ENCODE results near the gene C19orf67.
A peak's percentile ranks its signal among the peaks of the same experiment; 100 is the strongest.

Gene C19orf67

DNA sequence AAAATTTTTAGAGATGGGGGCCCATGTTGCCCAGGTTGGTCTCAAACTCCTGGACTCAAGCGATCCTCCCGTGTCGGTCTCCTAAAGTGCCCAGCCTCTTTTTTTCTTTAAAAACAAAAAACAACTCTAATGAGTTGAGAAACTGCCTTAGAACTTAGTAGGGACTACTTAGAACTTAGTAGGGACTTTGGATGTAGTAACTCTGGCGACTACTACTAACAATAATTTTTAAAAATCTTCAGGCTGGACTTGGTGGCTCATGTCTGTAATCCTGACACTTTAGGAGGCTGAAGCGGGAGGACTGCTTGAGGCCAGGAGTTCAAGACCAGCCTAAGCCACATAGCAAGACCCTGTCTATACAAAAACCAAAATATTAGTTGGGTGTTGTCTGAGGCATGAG is 515 bp upstream of the C19orf67 start:
- FAIRE-seq: no peak

GRCh38 chr19:14082675-14082960 is 3.0 kb downstream of the C19orf67 start:
- FAIRE-seq (no peak), DNase-seq (ENCODE audit: low spot score) (no peak)

More for the DNA sequence above, 515 bp upstream of the C19orf67 start:
- no peak for DNase-seq (ENCODE audit: low spot score)

DNA sequence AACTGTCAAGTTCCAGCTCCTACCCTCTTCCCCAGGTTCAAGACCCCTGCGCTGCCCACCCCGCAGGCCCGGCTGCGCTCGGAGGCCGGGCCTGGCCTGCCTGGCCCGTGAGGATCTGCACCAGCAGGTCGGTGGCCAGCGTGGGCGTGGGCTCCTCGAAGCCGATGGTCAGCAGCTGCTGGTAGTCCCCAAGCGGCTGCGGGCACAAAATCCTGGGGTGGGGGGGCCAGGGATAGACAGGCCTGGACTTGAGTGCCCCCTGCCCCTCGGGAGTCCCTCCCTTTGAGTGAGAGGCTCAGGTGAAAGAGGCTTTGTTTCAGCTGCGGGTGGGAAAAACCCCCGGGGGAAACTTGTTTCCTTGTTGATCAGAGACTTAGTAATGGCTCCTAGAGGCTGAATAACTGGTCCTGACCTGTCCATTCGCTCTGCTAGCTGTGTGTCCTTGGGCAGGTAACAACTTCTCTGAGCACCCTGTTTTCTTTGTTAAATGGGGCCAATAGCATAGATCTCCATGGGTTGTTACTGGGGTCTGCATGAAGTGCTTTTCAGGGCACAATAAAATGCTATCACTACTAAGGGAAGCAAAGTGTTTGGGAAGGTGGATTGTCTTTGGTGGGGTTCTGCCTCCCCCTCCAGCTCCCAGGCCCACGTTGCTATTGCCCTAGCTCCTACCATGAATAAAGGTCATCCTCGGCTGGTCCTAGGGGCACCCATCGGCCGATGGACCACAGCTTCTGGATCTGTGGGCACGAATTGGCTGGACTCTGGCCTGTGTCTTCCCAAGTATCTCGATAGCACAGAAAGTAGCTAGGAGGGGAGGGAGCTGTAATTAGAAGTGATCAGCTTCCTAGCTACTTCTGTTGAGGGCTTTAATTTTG is 3.5 kb downstream of the C19orf67 start:
- FAIRE-seq (no peak), DNase-seq (ENCODE audit: low spot score) (no peak)

GRCh38 chr19:14080887-14081796 is 4.4 kb downstream of the C19orf67 start:
- FAIRE-seq: peak; percentile 96

GRCh38 chr19:14078411-14078810 is 7.2 kb downstream of the C19orf67 start:
- FAIRE-seq (no peak), DNase-seq (ENCODE audit: low spot score) (no peak)

More at GRCh38 chr19:14080887-14081796, 4.4 kb downstream of the C19orf67 start:
- DNase-seq (ENCODE audit: low spot score): peak; percentile 98

DNA sequence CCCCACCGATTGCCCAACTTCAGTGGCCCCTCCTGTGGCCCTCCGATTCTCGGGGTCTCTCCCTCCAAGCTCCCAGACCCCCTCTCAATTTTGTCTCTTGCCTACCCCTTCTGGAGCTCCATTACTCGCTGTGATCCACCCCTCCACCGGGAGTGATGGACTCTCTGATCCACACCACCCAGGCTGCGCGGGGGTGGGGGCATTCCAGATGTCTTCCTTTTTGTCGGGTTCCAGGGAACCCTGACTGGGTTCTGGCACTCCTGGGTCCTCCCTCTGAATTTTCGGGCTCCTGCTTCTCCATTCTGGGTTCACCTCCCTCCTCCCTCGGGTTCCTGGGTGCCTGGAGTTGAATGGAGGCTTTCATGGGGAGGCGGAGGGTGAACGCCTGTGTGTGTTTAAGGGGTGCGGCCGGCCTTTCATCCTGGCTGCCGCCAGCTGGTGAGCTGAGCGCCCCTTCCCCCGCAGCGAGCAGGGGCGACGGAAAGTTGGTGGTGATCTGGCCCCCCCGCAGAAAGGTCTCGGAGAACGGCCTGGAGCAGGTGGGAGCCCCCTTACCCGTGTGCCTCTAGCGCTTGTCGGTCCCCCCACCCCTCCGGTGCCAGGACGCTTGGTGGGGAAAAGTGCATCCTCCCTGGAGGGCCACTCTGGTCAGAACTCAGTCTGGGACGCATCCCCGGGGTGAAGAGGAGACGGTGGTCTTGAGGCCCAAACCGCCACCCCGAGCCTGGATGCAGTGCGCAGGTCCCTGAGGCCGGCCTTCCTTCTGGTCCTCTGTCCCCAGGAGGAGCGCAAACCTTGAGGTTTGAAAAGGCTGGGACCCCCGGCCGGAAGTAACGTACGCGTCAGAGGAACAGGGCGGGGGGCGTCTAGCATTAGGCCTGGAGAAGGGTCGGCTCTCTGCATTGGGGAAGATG is 11.4 kb downstream of the C19orf67 start:
- DNase-seq (ENCODE audit: low spot score) (no peak), FAIRE-seq (no peak)

DNA sequence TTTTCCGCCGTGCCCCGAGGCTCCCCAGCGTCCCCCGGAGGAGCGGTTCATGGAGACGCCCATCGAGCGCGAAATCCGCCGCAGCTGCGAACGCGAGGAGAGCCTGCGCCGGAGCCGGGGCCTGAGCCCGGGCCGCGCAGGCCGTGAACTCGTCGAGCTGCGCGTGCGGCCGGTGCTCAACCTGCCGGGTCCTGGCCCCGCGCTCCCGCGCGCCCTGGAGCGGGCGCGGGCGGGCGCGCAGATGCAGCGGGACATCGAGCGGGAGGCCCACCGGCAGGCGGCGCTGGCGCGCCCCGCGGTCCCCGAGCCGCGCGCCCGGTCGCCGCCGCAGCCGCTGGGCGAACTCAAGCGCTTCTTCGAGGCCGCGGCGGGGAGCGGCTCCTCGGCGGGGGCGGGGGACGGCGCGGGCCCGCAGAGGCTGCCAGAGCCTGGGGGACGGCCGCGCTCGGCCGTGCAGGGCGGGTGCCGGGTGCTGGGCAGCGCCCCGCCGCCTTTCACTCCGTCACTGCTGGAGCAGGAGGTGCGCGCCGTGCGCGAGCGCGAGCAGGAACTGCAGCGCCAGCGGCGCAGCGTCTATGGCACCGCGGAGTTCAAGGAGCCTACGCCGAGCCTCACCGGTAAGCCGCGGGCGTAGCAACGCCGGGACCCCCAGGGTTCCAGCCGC is 12.2 kb downstream of the C19orf67 start:
- peak; percentile 51 for DNase-seq (ENCODE audit: low spot score)
- no peak for FAIRE-seq

DNA sequence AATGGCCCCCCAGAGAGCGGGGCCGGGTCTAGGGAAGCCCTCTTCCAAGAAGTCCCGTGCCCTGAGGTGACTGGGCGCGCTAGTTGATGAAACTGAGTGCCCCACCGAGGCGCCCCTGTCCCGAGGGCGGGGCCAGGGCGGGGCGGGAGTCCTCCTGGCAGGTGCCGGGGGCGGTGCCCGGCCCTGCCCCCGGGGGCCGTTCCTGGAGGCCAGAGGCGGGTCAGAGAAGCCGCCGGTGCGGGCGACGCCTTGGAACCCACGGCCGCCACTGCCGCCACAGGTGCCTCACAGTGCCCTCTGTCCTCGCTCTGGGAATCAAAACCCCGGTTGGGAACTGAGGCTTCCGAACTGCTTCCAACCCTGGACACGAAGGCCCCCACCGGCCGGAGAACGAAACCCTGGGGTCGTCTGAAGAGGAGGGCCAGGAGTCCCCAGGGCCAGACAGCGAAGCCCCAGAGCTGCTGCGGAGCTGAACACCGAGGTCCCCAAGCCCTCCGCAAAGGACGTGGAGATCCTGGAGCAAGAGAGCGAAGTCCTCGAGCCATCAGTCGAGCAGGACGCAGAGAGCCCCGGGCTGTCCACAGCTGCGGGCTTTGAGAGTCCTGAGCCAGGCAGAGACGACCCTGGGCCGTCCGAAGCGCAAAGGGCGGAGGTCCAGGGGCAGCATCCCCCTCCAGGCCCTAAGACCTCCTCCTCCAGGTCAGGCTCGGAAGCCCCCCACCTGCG is 12.9 kb downstream of the C19orf67 start, which contains the start of gene MISP3:
Gene MISP3 (plus strand): TSS at position 252 of the 726 bp plus-strand sequence. CDS start 524 bp downstream, outside the sequence.
- DNase-seq (ENCODE audit: low spot score) (no peak), FAIRE-seq (no peak)

DNA sequence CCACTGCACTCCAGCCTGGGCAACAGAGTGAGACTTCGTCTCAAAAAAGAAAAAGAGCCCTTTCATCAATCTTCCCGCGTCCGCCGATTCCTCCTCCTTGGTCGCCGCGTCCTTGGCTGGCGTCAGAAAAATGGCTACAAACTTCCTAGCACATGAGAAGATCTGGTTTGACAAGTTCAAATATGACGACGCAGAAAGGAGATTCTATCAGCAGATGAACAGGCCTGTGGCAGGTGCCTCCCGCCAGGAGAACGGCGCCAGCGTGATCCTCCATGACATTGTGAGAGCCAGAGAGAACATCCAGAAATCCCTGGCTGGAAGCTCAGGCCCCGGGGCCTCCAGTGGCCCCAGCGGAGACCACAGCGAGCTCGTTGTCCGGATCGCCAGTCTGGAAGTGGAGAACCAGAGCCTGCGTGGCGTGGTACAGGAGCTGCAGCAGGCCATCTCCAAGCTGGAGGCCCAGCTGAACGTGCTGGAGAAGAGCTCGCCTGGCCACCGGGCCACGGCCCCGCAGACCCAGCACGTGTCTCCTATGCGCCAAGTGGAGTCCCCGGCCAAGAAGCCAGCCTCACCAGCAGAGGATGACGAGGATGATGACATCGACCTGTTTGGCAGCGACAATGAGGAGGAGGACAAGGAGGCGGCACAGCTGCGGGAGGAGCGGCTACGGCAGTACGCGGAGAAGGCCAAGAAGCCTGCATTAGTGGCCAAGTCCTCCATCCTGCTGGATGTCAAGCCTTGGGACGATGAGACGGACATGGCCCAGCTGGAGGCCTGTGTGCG is 15.1 kb downstream of the C19orf67 start:
- FAIRE-seq: no peak

GRCh38 chr19:14066134-14066533 is 19.4 kb downstream of the C19orf67 start:
- no peak for DNase-seq (ENCODE audit: low spot score)
- FAIRE-seq: no peak

More for the DNA sequence above, 15.1 kb downstream of the C19orf67 start:
- DNase-seq (ENCODE audit: low spot score): no peak

DNA sequence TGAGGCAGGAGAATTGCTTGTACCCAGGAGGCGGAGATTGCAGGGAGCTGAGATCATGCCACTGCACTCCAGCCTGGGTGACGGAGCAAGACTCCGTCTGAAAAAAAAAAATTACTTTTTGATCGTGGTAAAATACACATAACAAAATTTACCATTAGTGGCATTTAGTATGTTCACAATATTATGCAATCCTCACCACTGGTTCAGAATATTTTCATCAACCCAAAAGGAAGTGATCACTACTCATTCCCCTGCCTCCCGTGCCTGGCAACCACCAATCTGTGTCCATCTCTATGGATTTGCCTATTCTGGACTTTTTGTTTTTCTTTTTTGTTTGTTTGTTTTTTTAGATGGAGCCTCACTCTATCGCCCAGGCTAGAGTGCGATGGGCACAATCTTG is 22.5 kb downstream of the C19orf67 start:
- no peak for DNase-seq (ENCODE audit: low spot score)
- no peak for FAIRE-seq

- DNase-seq (ENCODE audit: low spot score) (no peak), FAIRE-seq (no peak)
Observed at GRCh38 chr19:14062558-14062855, 23.1 kb downstream of the C19orf67 start.

- no peak for FAIRE-seq
- peak; percentile 36 for DNase-seq (ENCODE audit: low spot score)
Observed at GRCh38 chr19:14061751-14062557, 23.6 kb downstream of the C19orf67 start, which contains the start of gene PALM3. Gene PALM3, minus strand, starts transcription at chr19:14062076. Its CDS starts 96 bp downstream, at chr19:14061980.

GRCh38 chr19:14061081-14061749 is 24.4 kb downstream of the C19orf67 start:
- FAIRE-seq: no peak
- no peak for DNase-seq (ENCODE audit: low spot score)

GRCh38 chr19:14059652-14060155 is 25.9 kb downstream of the C19orf67 start:
- no peak for FAIRE-seq

GRCh38 chr19:14059093-14059480 is 26.5 kb downstream of the C19orf67 start:
- DNase-seq (ENCODE audit: low spot score) (no peak), FAIRE-seq (no peak)

More at GRCh38 chr19:14059652-14060155, 25.9 kb downstream of the C19orf67 start:
- DNase-seq (ENCODE audit: low spot score): no peak
